Measurements from ENCODE around the gene CALCOCO1. TPM values are rescaled to one million over a fixed set of nuclear protein-coding genes. Genes with fewer than 3 reads are reported as not detected.

CALCOCO1 gene
- total and polyA plus RNA-seq, 9 of the 15 experiments (the other 6 are each of a cell fraction or from before 2014, with no cell fraction given): 1.9 to 31.8 (median 11.0) TPM

GRCh38 chr12:53703756-53704155 lies 23.5 kb downstream of the CALCOCO1 start:
- Histone ChIP-seq H3K9me3 (replicated peaks; ENCODE audit: control insufficient read depth, insufficient read depth, low read depth, low read length) (no peaks in the 10 kb centered on the region), H3K4me2 (ENCODE audit: insufficient read depth, low read length) (no peak overlapping the region), H3K27me3 (ENCODE audit: control insufficient read depth in 2 of 2, insufficient read depth in 2 of 2, low read length in 2 of 2) (peaks cover 43 to 55% of the 10 kb centered on the region in 2 experiments), H3K79me2 (ENCODE audit: control insufficient read depth, insufficient read depth, low read length) (no peaks in the 10 kb centered on the region), H3K4me3 (no peak overlapping the region), H3K9me1 (ENCODE audit: control insufficient read depth, insufficient read depth, low read length) (no peaks in the 10 kb centered on the region), H3K27ac (ENCODE audit: extremely low read depth, low read depth, low read length) (no peak overlapping the region), H4K20me1 (replicated peaks; ENCODE audit: control insufficient read depth, insufficient read depth, low read length) (no peaks in the 10 kb centered on the region; the same call in 1 of the 2 replicates), H3K36me3 (ENCODE audit: control insufficient read depth, insufficient read depth, low read length) (no peaks in the 10 kb centered on the region), H3K4me1 (replicated peaks in 1 of 2; ENCODE audit: control insufficient read depth in 2 of 2, insufficient read depth in 2 of 2, low read length in 2 of 2) (no peaks in the 10 kb centered on the region), H3K9ac (ENCODE audit: insufficient read depth in 1 of 2, low read depth in 2 of 2, low read length in 2 of 2) (no peak overlapping the region), H2AFZ (ENCODE audit: low read depth, low read length) (no peak overlapping the region)
- FAIRE-seq (no peak), ATAC-seq (no peak), DNase-seq (ENCODE audit: extremely low read depth in 1 of 4, low spot score in 3 of 4) (no peak)
- intact Hi-C loops (cut with micrococcal nuclease): no loop called here
- in situ Hi-C loops (cut with MboI): loop anchor here (5.0 kb wide), 1 partner anchor 39 kb away; no protein-coding TSS in a partner anchor
- 5% methylated on average over 4 of the region's 4 CpGs for WGBS (ENCODE audit: insufficient coverage, low coverage, missing lambda C conversion rate)
- CTCF ChIA-PET (ENCODE audit: low intra/inter-chr PET ratio): interaction anchor here (9.5 kb wide), 1 partner anchor 41 kb away, joined by 252 read pairs; no protein-coding TSS in a partner anchor
- POLR2A ChIA-PET: interaction anchor here (0.5 to 1.4 kb wide), 2 partner anchors 10 to 268 kb away, joined by 3 to 4 read pairs; no protein-coding TSS in a partner anchor
- no TSS peak for BruUV-seq (replicated peaks)
- TF ChIP-seq SRSF3 (IDR thresholded peaks at IDR 0.05; ENCODE audit: insufficient read depth, low read length) (no peak), NCOR1 (IDR thresholded peaks at IDR 0.05) (no peak), CXXC5 (CRISPR knock-in tag; IDR thresholded peaks at IDR 0.05) (no peak), NR0B1 (IDR thresholded peaks at IDR 0.05; ENCODE audit: partially characterized antibody) (no peak), MCM2 (IDR thresholded peaks at IDR 0.05; ENCODE audit: low read depth) (no peak), ZNF184 (CRISPR knock-in tag; IDR thresholded peaks at IDR 0.05) (no peak), ZNF354B (CRISPR knock-in tag; IDR thresholded peaks at IDR 0.05) (no peak), SRSF1 (IDR thresholded peaks at IDR 0.05; ENCODE audit: low read depth, low read length) (no peak), E2F4 (CRISPR knock-in tag; IDR thresholded peaks at IDR 0.05; ENCODE audit: low read depth) (no peak)
- TF ChIP-seq, protein P1, sequence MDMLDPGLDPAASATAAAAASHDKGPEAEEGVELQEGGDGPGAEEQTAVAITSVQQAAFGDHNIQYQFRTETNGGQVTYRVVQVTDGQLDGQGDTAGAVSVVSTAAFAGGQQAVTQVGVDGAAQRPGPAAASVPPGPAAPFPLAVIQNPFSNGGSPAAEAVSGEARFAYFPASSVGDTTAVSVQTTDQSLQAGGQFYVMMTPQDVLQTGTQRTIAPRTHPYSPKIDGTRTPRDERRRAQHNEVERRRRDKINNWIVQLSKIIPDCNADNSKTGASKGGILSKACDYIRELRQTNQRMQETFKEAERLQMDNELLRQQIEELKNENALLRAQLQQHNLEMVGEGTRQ (CRISPR knock-in tag; IDR thresholded peaks at IDR 0.05): no peak
- TF ChIP-seq, protein P2, sequence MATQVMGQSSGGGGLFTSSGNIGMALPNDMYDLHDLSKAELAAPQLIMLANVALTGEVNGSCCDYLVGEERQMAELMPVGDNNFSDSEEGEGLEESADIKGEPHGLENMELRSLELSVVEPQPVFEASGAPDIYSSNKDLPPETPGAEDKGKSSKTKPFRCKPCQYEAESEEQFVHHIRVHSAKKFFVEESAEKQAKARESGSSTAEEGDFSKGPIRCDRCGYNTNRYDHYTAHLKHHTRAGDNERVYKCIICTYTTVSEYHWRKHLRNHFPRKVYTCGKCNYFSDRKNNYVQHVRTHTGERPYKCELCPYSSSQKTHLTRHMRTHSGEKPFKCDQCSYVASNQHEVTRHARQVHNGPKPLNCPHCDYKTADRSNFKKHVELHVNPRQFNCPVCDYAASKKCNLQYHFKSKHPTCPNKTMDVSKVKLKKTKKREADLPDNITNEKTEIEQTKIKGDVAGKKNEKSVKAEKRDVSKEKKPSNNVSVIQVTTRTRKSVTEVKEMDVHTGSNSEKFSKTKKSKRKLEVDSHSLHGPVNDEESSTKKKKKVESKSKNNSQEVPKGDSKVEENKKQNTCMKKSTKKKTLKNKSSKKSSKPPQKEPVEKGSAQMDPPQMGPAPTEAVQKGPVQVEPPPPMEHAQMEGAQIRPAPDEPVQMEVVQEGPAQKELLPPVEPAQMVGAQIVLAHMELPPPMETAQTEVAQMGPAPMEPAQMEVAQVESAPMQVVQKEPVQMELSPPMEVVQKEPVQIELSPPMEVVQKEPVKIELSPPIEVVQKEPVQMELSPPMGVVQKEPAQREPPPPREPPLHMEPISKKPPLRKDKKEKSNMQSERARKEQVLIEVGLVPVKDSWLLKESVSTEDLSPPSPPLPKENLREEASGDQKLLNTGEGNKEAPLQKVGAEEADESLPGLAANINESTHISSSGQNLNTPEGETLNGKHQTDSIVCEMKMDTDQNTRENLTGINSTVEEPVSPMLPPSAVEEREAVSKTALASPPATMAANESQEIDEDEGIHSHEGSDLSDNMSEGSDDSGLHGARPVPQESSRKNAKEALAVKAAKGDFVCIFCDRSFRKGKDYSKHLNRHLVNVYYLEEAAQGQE (IDR thresholded peaks at IDR 0.05; ENCODE audit: borderline replicate concordance): no peak
- TF ChIP-seq, protein P2 (CRISPR knock-in tag; IDR thresholded peaks at IDR 0.05; ENCODE audit: low read depth): no peak
